ENCODE data around the gene SHH. TPM values are rescaled to one million over a fixed set of nuclear protein-coding genes. Genes with fewer than 3 reads are reported as not detected.

SHH gene
- total RNA-seq, 5 donors from 2014 or later (not counting 1 experiment from before 2014, with no cell fraction given): 0.06 TPM; not detected in 4

DNA sequence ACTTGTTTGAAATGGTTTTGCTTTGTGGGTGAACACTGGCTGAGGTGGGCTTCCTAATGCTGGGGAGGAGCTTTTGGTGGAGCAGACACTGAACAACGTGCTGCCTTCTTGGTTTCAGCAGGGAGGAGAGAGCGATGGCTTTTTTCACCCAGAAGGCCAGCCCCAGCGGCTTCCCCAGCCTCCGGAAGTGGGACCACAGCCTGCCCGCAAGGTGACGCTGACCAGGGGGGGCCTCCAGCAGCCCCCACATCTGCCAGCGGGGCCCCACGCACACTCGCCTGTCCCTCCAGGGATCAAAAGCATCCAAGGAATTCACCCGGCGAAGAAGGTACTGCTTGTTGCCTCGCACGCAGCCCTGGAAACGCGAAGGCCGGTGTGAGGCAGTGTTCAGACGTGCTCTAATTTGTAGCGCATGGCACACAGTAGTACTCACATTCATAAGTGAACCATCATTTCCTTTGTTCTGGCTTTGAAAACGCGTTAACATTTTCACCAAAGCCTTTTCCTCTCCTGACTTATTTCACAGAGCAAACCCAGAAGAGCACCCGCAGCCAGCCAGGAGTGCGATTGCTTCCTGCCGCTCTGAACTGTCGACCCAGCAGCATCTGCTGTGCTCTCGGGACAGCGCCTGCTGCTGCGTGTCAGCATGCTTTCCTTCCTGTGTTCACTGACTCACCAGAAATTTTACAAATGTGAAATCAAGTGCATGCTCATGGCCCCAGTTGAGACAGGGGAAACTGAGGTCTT is 48.4 kb downstream of the SHH start:
- Histone ChIP-seq H3K27ac (ENCODE audit: low read length) (peak overlapping the region; percentile 81), H3K9me3 (no peaks in the 10 kb centered on the region), H3K36me3 (ENCODE audit: control insufficient read depth in 2 of 2, extremely low read depth in 1 of 2, insufficient read depth in 1 of 2, low read length in 1 of 2) (peaks cover 3 to 36% of the 10 kb centered on the region in 2 donors), H3K4me3 (ENCODE audit: control insufficient read depth in 1 of 2, extremely low read depth in 1 of 2, low read length in 1 of 2) (peak overlapping the region; percentile 30 to 39), H3K27me3 (replicated peaks in 1 of 2; ENCODE audit: control insufficient read depth in 2 of 2, extremely low read depth in 1 of 2, insufficient read depth in 2 of 2, low read length in 1 of 2) (no peaks in the 10 kb centered on the region), H3K4me1 (ENCODE audit: control insufficient read depth in 1 of 2, extremely low read depth in 1 of 2, insufficient read depth in 2 of 2, low read length in 2 of 2) (peaks cover 26 to 30% of the 10 kb centered on the region in 2 experiments)
- Mint-ChIP-seq H3K36me3 (peaks cover 26% of the 10 kb centered on the region), H3K27ac (peak overlapping the region; percentile 86 to 94), H3K4me1 (peaks cover 53 to 59% (median 56%) of the 10 kb centered on the region in 3 donors), H3K4me3 (peak overlapping the region; percentile 55 to 78 (median 75)), H3K27me3 (no peaks in the 10 kb centered on the region), H3K9me3 (no peaks in the 10 kb centered on the region)
- 3% methylated on average over 25 of the region's 27 CpGs for WGBS (ENCODE audit: insufficient coverage)
- CTCF ChIA-PET: interaction anchor here in 1 of 2 donors (1.1 to 1.5 kb wide), 2 partner anchors 120 to 165 kb away, joined by 3 to 8 read pairs; partner anchors contain the start of gene RBM33
- ATAC-seq (replicated peaks in 1 of 4) (peak; percentile 84 to 90 (median 88)), DNase-seq (peak; percentile 20 to 70 (median 41))
- POLR2A ChIA-PET: no interaction called here

DNA sequence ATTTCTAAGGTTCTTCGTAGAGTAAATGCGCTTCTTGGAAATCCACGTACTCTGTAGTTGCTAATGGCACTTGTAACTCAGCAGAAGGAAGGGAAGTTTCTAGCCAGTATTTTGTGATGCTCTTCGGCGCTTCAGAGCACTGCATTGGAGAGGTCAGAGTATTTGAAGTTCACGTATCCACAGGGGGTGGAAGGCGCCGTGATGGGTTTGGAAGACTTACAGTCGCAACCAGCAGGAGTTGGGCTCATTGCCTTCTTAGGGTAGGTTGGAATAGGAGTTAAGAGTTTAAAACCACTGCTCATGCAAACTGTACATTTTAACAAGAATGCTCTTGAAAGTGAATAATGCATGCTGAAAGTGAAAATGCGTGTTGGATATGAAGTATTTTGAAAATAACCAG is 49.1 kb downstream of the SHH start:
- POLR2A ChIA-PET: no interaction called here
- 100% methylated on average over 5 of the region's 10 CpGs for WGBS (ENCODE audit: insufficient coverage)
- no peaks in the 10 kb centered on the region for H3K9me3 Mint-ChIP-seq

DNA sequence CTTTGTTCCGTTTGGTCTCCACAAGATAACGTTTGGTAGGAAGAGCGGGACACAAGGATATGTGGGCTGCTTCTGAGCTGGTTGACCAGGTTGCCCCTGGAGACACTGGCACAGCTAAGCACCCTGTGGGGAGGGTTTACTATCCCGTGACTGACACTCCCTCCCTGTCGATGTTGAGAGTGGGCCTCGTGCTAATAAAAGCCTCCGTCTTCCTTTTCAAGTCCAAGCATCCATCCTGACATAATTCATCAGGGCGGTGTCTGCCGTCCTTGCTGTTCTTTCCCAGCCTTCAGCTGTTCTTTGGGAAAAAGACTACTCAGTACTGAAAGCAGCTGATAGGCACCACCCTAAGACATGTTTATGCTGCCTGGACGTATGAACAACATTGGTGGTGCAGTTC is 49.6 kb downstream of the SHH start:
- 90% methylated on average over 7 of the region's 10 CpGs for WGBS (ENCODE audit: insufficient coverage)
- peaks cover 53 to 60% (median 59%) of the 10 kb centered on the region in 3 donors for H3K4me1 Mint-ChIP-seq

More for the DNA sequence above, 49.1 kb downstream of the SHH start:
- peak overlapping the region; percentile 81 for H3K27ac ChIP-seq (ENCODE audit: low read length)
- DNase-seq (peak in 1 of 35 experiments; percentile 5), ATAC-seq (replicated peaks in 1 of 4) (no peak)
- Mint-ChIP-seq H3K4me3 (peak overlapping the region; percentile 55 to 78 (median 75)), H3K36me3 (peaks cover 21% of the 10 kb centered on the region), H3K4me1 (peaks cover 53 to 60% (median 59%) of the 10 kb centered on the region in 3 donors), H3K27ac (peak overlapping the region; percentile 86 to 94), H3K27me3 (no peaks in the 10 kb centered on the region)
- H3K4me3 ChIP-seq (ENCODE audit: control insufficient read depth in 1 of 2, extremely low read depth in 1 of 2, low read length in 1 of 2): no peak overlapping the region
- H3K36me3 ChIP-seq (ENCODE audit: control insufficient read depth in 2 of 2, extremely low read depth in 1 of 2, insufficient read depth in 1 of 2, low read length in 1 of 2): peaks cover 3 to 36% of the 10 kb centered on the region in 2 donors
- peaks cover 26 to 30% of the 10 kb centered on the region in 2 experiments for H3K4me1 ChIP-seq (ENCODE audit: control insufficient read depth in 1 of 2, extremely low read depth in 1 of 2, insufficient read depth in 2 of 2, low read length in 2 of 2)
- no peaks in the 10 kb centered on the region for H3K9me3 ChIP-seq
- H3K27me3 ChIP-seq (replicated peaks in 1 of 2; ENCODE audit: control insufficient read depth in 2 of 2, extremely low read depth in 1 of 2, insufficient read depth in 2 of 2, low read length in 1 of 2): no peaks in the 10 kb centered on the region
- CTCF ChIA-PET: interaction anchor here in 1 of 2 donors (0.5 kb wide), 1 partner anchor 16 kb away, joined by 5 read pairs; no protein-coding TSS in a partner anchor

DNA sequence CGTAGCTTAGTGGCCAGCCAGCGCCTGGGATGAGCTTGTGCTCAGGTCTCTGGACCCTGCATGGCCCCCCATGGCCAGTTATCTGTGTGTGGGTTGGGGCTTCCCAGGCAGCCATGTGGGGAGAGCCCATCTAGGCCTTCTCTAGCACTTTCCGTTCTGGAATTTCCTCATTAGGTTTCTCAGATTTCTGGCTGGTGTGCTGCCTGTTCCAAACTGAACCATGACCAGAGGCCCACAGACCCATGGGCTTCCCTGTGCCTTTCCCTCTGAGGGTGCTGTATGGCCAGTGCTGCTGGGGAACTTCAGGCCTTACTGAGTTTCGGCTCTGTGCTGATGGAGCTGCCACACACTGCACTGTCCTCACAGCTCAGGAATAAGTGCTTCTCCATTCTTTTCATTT is 50.2 kb downstream of the SHH start:
- Mint-ChIP-seq H3K4me1 (peaks cover 49 to 62% (median 59%) of the 10 kb centered on the region in 3 donors), H3K4me3 (no peak overlapping the region), H3K36me3 (peaks cover 18% of the 10 kb centered on the region), H3K27ac (peak overlapping the region; percentile 19 to 86), H3K27me3 (no peaks in the 10 kb centered on the region), H3K9me3 (no peaks in the 10 kb centered on the region)
- Histone ChIP-seq H3K27ac (ENCODE audit: low read length) (no peak overlapping the region), H3K4me1 (ENCODE audit: control insufficient read depth in 1 of 2, extremely low read depth in 1 of 2, insufficient read depth in 2 of 2, low read length in 2 of 2) (peaks cover 26 to 30% of the 10 kb centered on the region in 2 experiments), H3K4me3 (ENCODE audit: control insufficient read depth in 1 of 2, extremely low read depth in 1 of 2, low read length in 1 of 2) (no peak overlapping the region), H3K27me3 (replicated peaks in 1 of 2; ENCODE audit: control insufficient read depth in 2 of 2, extremely low read depth in 1 of 2, insufficient read depth in 2 of 2, low read length in 1 of 2) (no peaks in the 10 kb centered on the region), H3K9me3 (no peaks in the 10 kb centered on the region), H3K36me3 (ENCODE audit: control insufficient read depth in 2 of 2, extremely low read depth in 1 of 2, insufficient read depth in 1 of 2, low read length in 1 of 2) (peaks cover 2 to 25% of the 10 kb centered on the region in 2 donors)
- ATAC-seq (replicated peaks in 1 of 4) (no peak), DNase-seq (no peak)
- WGBS (ENCODE audit: insufficient coverage): 100% methylated on average over 3 of the region's 4 CpGs
- POLR2A ChIA-PET: no interaction called here
- CTCF ChIA-PET: no interaction called here

More for the DNA sequence above, 49.6 kb downstream of the SHH start:
- H3K27ac Mint-ChIP-seq: peak overlapping the region; percentile 86
- Histone ChIP-seq H3K9me3 (no peaks in the 10 kb centered on the region), H3K27ac (ENCODE audit: low read length) (no peak overlapping the region), H3K4me1 (ENCODE audit: control insufficient read depth in 1 of 2, extremely low read depth in 1 of 2, insufficient read depth in 2 of 2, low read length in 2 of 2) (peaks cover 26 to 30% of the 10 kb centered on the region in 2 experiments), H3K27me3 (replicated peaks in 1 of 2; ENCODE audit: control insufficient read depth in 2 of 2, extremely low read depth in 1 of 2, insufficient read depth in 2 of 2, low read length in 1 of 2) (no peaks in the 10 kb centered on the region), H3K4me3 (ENCODE audit: control insufficient read depth in 1 of 2, extremely low read depth in 1 of 2, low read length in 1 of 2) (no peak overlapping the region), H3K36me3 (ENCODE audit: control insufficient read depth in 2 of 2, extremely low read depth in 1 of 2, insufficient read depth in 1 of 2, low read length in 1 of 2) (peaks cover 3 to 31% of the 10 kb centered on the region in 2 donors)
- H3K4me3 Mint-ChIP-seq: peak overlapping the region in 2 of 3 donors; percentile 75 to 78
- ATAC-seq (replicated peaks in 1 of 4): no peak
- H3K9me3 Mint-ChIP-seq: no peaks in the 10 kb centered on the region
- ChIA-PET POLR2A (no interaction called here), CTCF (interaction anchor here in 1 of 2 donors (0.5 kb wide), 1 partner anchor 16 kb away, joined by 5 read pairs; no protein-coding TSS in a partner anchor)
- no peaks in the 10 kb centered on the region for H3K27me3 Mint-ChIP-seq
- DNase-seq: no peak
- H3K36me3 Mint-ChIP-seq: peaks cover 21% of the 10 kb centered on the region

DNA sequence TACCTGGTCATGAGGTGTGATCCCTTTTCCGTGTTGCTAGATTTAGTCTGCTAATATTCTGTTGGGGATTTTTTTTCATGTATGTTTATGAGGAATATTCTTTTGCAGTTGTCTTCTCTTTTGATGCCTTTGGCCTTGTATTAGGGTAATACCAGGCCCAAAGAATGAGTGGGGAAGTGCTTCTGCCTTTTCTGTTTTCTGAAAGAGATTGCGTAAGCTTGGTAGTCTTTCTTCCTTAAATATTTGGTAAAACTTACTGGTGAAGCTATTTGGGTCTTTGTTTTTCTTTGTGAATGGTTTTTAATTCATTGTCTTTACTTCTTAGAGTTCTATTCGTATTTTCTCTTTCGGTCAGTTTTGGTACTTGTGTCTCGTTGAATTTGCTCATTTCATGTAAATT is 51.1 kb downstream of the SHH start:
- CTCF ChIA-PET: no interaction called here

DNA sequence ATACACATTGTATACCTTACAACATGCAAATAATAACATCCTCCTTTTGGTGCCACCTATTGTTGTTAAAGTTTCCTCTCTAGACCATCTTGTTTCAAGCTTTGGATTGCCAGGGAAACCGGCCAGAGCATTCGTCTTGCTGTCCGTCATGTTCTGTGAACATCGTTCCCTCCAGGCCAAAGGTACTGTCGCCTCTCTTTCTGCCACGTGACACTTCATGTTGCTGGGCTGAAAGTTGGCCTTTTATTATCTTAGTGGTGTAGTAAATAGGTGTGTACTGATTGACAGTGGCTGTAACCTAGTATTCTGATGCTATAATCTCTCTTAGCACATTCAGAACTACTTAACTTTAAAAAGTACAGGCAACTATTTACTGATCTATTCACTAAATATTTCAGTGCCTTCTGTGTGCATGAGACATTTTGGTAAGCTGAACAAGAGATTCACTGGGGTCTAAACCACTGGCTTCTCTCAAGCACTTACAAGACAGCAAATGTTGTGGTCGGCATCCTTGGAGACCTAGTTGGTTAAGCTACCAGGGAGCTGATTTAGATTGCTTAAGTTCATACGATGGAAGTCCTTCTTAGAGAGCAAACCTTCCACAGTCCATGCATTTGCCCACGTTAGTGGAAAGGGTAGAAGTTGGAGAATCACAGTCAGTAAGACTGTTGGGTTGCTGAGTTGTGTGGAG is 52.4 kb downstream of the SHH start:
- H3K27me3 ChIP-seq (replicated peaks in 1 of 2; ENCODE audit: control insufficient read depth in 2 of 2, extremely low read depth in 1 of 2, insufficient read depth in 2 of 2, low read length in 1 of 2): no peaks in the 10 kb centered on the region
- H3K27ac ChIP-seq (ENCODE audit: low read length): no peak overlapping the region
- Mint-ChIP-seq H3K27me3 (no peaks in the 10 kb centered on the region), H3K36me3 (peaks cover 23% of the 10 kb centered on the region), H3K27ac (peak overlapping the region in 1 of 2 donors; percentile 70), H3K4me3 (no peak overlapping the region), H3K9me3 (no peaks in the 10 kb centered on the region), H3K4me1 (peaks cover 55 to 75% (median 70%) of the 10 kb centered on the region in 3 donors)
- ATAC-seq (replicated peaks in 1 of 4) (no peak), DNase-seq (no peak)
- H3K4me3 ChIP-seq (ENCODE audit: control insufficient read depth in 1 of 2, extremely low read depth in 1 of 2, low read length in 1 of 2): no peak overlapping the region
- WGBS (ENCODE audit: insufficient coverage): 100% methylated on average over 3 of the region's 9 CpGs
- H3K9me3 ChIP-seq: no peaks in the 10 kb centered on the region
- peaks cover 24 to 30% of the 10 kb centered on the region in 2 experiments for H3K4me1 ChIP-seq (ENCODE audit: control insufficient read depth in 1 of 2, extremely low read depth in 1 of 2, insufficient read depth in 2 of 2, low read length in 2 of 2)
- ChIA-PET POLR2A (no interaction called here), CTCF (no interaction called here)
- H3K36me3 ChIP-seq (ENCODE audit: control insufficient read depth in 2 of 2, extremely low read depth in 1 of 2, insufficient read depth in 1 of 2, low read length in 1 of 2): peaks cover 0 to 5% of the 10 kb centered on the region in 2 donors

More for the DNA sequence above, 51.1 kb downstream of the SHH start:
- Histone ChIP-seq H3K9me3 (no peaks in the 10 kb centered on the region), H3K36me3 (ENCODE audit: control insufficient read depth in 2 of 2, extremely low read depth in 1 of 2, insufficient read depth in 1 of 2, low read length in 1 of 2) (peaks cover 0 to 16% of the 10 kb centered on the region in 2 donors), H3K27me3 (replicated peaks in 1 of 2; ENCODE audit: control insufficient read depth in 2 of 2, extremely low read depth in 1 of 2, insufficient read depth in 2 of 2, low read length in 1 of 2) (no peaks in the 10 kb centered on the region), H3K27ac (ENCODE audit: low read length) (no peak overlapping the region), H3K4me1 (ENCODE audit: control insufficient read depth in 1 of 2, extremely low read depth in 1 of 2, insufficient read depth in 2 of 2, low read length in 2 of 2) (peaks cover 26 to 30% of the 10 kb centered on the region in 2 experiments), H3K4me3 (ENCODE audit: control insufficient read depth in 1 of 2, extremely low read depth in 1 of 2, low read length in 1 of 2) (no peak overlapping the region)
- Mint-ChIP-seq H3K27me3 (no peaks in the 10 kb centered on the region), H3K4me1 (peaks cover 48 to 69% (median 66%) of the 10 kb centered on the region in 3 donors), H3K9me3 (no peaks in the 10 kb centered on the region), H3K36me3 (peaks cover 25% of the 10 kb centered on the region), H3K4me3 (no peak overlapping the region), H3K27ac (peak overlapping the region; percentile 19 to 29)
- 100% methylated on average over 2 of the region's 5 CpGs for WGBS (ENCODE audit: insufficient coverage)
- DNase-seq (no peak), ATAC-seq (replicated peaks in 1 of 4) (no peak)
- POLR2A ChIA-PET: no interaction called here

All from T-cell (primary cell).